Measurements from ENCODE around the gene ADGRV1.

Gene ADGRV1

GRCh38 chr5:91118796-91119195, 560.2 kb downstream of the ADGRV1 start:
- no peaks in the 10 kb centered on the region for H3K9me3 ChIP-seq (ENCODE audit: insufficient read depth, low read depth, low read length)
- no peak overlapping the region for H3K9ac ChIP-seq (ENCODE audit: low read length)
- no peak overlapping the region for H3K27ac ChIP-seq (ENCODE audit: low read depth, low read length)
- H4K12ac ChIP-seq (ENCODE audit: low read depth, low read length): no peak overlapping the region
- H3K36me3 ChIP-seq (ENCODE audit: control insufficient read depth in 1 of 2, insufficient read depth in 2 of 2, low read length in 2 of 2): no peaks in the 10 kb centered on the region
- no peaks in the 10 kb centered on the region for H3K27me3 ChIP-seq (ENCODE audit: insufficient read depth, low read length)
- H2AK5ac ChIP-seq (ENCODE audit: low read length): no peak overlapping the region
- H3K4ac ChIP-seq (ENCODE audit: low read depth, low read length): no peak overlapping the region
- no peak overlapping the region for H3K14ac ChIP-seq (ENCODE audit: low read length)
- H2BK12ac ChIP-seq (ENCODE audit: low read length): no peak overlapping the region
- H3K4me1 ChIP-seq (ENCODE audit: control insufficient read depth in 1 of 2, insufficient read depth in 2 of 2, low read length in 2 of 2): peaks cover 2 to 5% of the 10 kb centered on the region in 2 experiments
- H3K79me1 ChIP-seq (ENCODE audit: low read length): no peaks in the 10 kb centered on the region
- no peak overlapping the region for H3K23ac ChIP-seq (ENCODE audit: low read length)
- H3K18ac ChIP-seq (ENCODE audit: low read length): no peak overlapping the region
- no peak overlapping the region for H4K91ac ChIP-seq (ENCODE audit: low read depth, low read length)
- H2AFZ ChIP-seq (ENCODE audit: insufficient read depth, low read length, poor library complexity): no peak overlapping the region
- no peaks in the 10 kb centered on the region for H3K79me2 ChIP-seq (ENCODE audit: control insufficient read depth, insufficient read depth, low read length, poor library complexity)
- H4K8ac ChIP-seq (ENCODE audit: low read depth, low read length): no peak overlapping the region
- no peak overlapping the region for H2BK5ac ChIP-seq (ENCODE audit: low read depth, low read length, poor library complexity)
- H3K4me3 ChIP-seq (ENCODE audit: low read depth, low read length): no peak overlapping the region
- no peak overlapping the region for H2BK120ac ChIP-seq (ENCODE audit: insufficient read depth, low read length, poor library complexity)
- peak in 1 of 2 donors; percentile 72 for DNase-seq
- no peak overlapping the region for H3K4me2 ChIP-seq (ENCODE audit: low read length)

GRCh38 chr5:91119217-91119616, 560.6 kb downstream of the ADGRV1 start:
- peak; percentile 83 to 92 for DNase-seq
- Histone ChIP-seq H4K91ac (ENCODE audit: low read depth, low read length) (peak overlapping the region; percentile 4), H3K27me3 (ENCODE audit: insufficient read depth, low read length) (no peaks in the 10 kb centered on the region), H3K79me1 (ENCODE audit: low read length) (no peaks in the 10 kb centered on the region), H3K23ac (ENCODE audit: low read length) (no peak overlapping the region), H3K4me1 (ENCODE audit: control insufficient read depth in 1 of 2, insufficient read depth in 2 of 2, low read length in 2 of 2) (peaks cover 2 to 5% of the 10 kb centered on the region in 2 experiments), H2BK120ac (ENCODE audit: insufficient read depth, low read length, poor library complexity) (no peak overlapping the region), H3K18ac (ENCODE audit: low read length) (peak overlapping the region; percentile 1), H4K8ac (ENCODE audit: low read depth, low read length) (no peak overlapping the region), H2AFZ (ENCODE audit: insufficient read depth, low read length, poor library complexity) (no peak overlapping the region), H3K79me2 (ENCODE audit: control insufficient read depth, insufficient read depth, low read length, poor library complexity) (no peaks in the 10 kb centered on the region), H4K12ac (ENCODE audit: low read depth, low read length) (no peak overlapping the region), H3K4ac (ENCODE audit: low read depth, low read length) (no peak overlapping the region), H3K36me3 (ENCODE audit: control insufficient read depth in 1 of 2, insufficient read depth in 2 of 2, low read length in 2 of 2) (no peaks in the 10 kb centered on the region), H3K9ac (ENCODE audit: low read length) (no peak overlapping the region), H3K9me3 (ENCODE audit: insufficient read depth, low read depth, low read length) (no peaks in the 10 kb centered on the region), H3K14ac (ENCODE audit: low read length) (no peak overlapping the region), H2AK5ac (ENCODE audit: low read length) (no peak overlapping the region), H2BK12ac (ENCODE audit: low read length) (peak overlapping the region; percentile 23), H3K4me3 (ENCODE audit: low read depth, low read length) (no peak overlapping the region), H3K4me2 (ENCODE audit: low read length) (no peak overlapping the region), H3K27ac (ENCODE audit: low read depth, low read length) (no peak overlapping the region), H2BK5ac (ENCODE audit: low read depth, low read length, poor library complexity) (no peak overlapping the region)
- WGBS (ENCODE audit: extremely low coverage, insufficient coverage, insufficient read length): no CpG with 5 or more reads among the region's 4 CpGs

GRCh38 chr5:91119981-91120850, 561.6 kb downstream of the ADGRV1 start:
- Histone ChIP-seq H3K27ac (ENCODE audit: low read depth, low read length) (no peak overlapping the region), H3K27me3 (ENCODE audit: insufficient read depth, low read length) (no peaks in the 10 kb centered on the region), H3K18ac (ENCODE audit: low read length) (no peak overlapping the region), H3K79me1 (ENCODE audit: low read length) (no peaks in the 10 kb centered on the region), H2BK12ac (ENCODE audit: low read length) (peak overlapping the region; percentile 32), H2BK5ac (ENCODE audit: low read depth, low read length, poor library complexity) (no peak overlapping the region), H3K14ac (ENCODE audit: low read length) (no peak overlapping the region), H2AFZ (ENCODE audit: insufficient read depth, low read length, poor library complexity) (peak overlapping the region; percentile 10), H3K4ac (ENCODE audit: low read depth, low read length) (no peak overlapping the region), H4K8ac (ENCODE audit: low read depth, low read length) (peak overlapping the region; percentile 6), H3K36me3 (ENCODE audit: control insufficient read depth in 1 of 2, insufficient read depth in 2 of 2, low read length in 2 of 2) (no peaks in the 10 kb centered on the region), H4K12ac (ENCODE audit: low read depth, low read length) (no peak overlapping the region), H3K4me1 (ENCODE audit: control insufficient read depth in 1 of 2, insufficient read depth in 2 of 2, low read length in 2 of 2) (peaks cover 2 to 5% of the 10 kb centered on the region in 2 experiments), H3K4me3 (ENCODE audit: low read depth, low read length) (no peak overlapping the region), H3K9ac (ENCODE audit: low read length) (no peak overlapping the region), H2AK5ac (ENCODE audit: low read length) (no peak overlapping the region), H2BK120ac (ENCODE audit: insufficient read depth, low read length, poor library complexity) (peak overlapping the region; percentile 8), H3K23ac (ENCODE audit: low read length) (no peak overlapping the region), H3K9me3 (ENCODE audit: insufficient read depth, low read depth, low read length) (no peaks in the 10 kb centered on the region), H3K4me2 (ENCODE audit: low read length) (no peak overlapping the region), H4K91ac (ENCODE audit: low read depth, low read length) (peak overlapping the region; percentile 43), H3K79me2 (ENCODE audit: control insufficient read depth, insufficient read depth, low read length, poor library complexity) (no peaks in the 10 kb centered on the region)
- DNase-seq: peak in 1 of 2 donors; percentile 21
- WGBS (ENCODE audit: extremely low coverage, insufficient coverage, insufficient read length): no CpG with 5 or more reads among the region's 6 CpGs

- no peak overlapping the region for H3K27ac ChIP-seq (ENCODE audit: low read depth, low read length)
- H3K4me1 ChIP-seq (ENCODE audit: control insufficient read depth in 1 of 2, insufficient read depth in 2 of 2, low read length in 2 of 2): peaks cover 2 to 5% of the 10 kb centered on the region in 2 experiments
- no peak overlapping the region for H3K14ac ChIP-seq (ENCODE audit: low read length)
- no peak overlapping the region for H4K12ac ChIP-seq (ENCODE audit: low read depth, low read length)
- H3K79me2 ChIP-seq (ENCODE audit: control insufficient read depth, insufficient read depth, low read length, poor library complexity): no peaks in the 10 kb centered on the region
- no peak overlapping the region for H3K9ac ChIP-seq (ENCODE audit: low read length)
- H3K4me3 ChIP-seq (ENCODE audit: low read depth, low read length): no peak overlapping the region
- no peak overlapping the region for H2AFZ ChIP-seq (ENCODE audit: insufficient read depth, low read length, poor library complexity)
- H3K23ac ChIP-seq (ENCODE audit: low read length): no peak overlapping the region
- no peak overlapping the region for H2BK120ac ChIP-seq (ENCODE audit: insufficient read depth, low read length, poor library complexity)
- no peak overlapping the region for H4K91ac ChIP-seq (ENCODE audit: low read depth, low read length)
- no peaks in the 10 kb centered on the region for H3K27me3 ChIP-seq (ENCODE audit: insufficient read depth, low read length)
- H3K18ac ChIP-seq (ENCODE audit: low read length): no peak overlapping the region
- H2AK5ac ChIP-seq (ENCODE audit: low read length): no peak overlapping the region
- no peaks in the 10 kb centered on the region for H3K9me3 ChIP-seq (ENCODE audit: insufficient read depth, low read depth, low read length)
- WGBS (ENCODE audit: extremely low coverage, insufficient coverage, insufficient read length): no CpG with 5 or more reads among the region's 7 CpGs
- H2BK12ac ChIP-seq (ENCODE audit: low read length): no peak overlapping the region
- no peaks in the 10 kb centered on the region for H3K36me3 ChIP-seq (ENCODE audit: control insufficient read depth in 1 of 2, insufficient read depth in 2 of 2, low read length in 2 of 2)
- no peak for DNase-seq
- no peak overlapping the region for H3K4ac ChIP-seq (ENCODE audit: low read depth, low read length)
- H3K79me1 ChIP-seq (ENCODE audit: low read length): no peaks in the 10 kb centered on the region
- H3K4me2 ChIP-seq (ENCODE audit: low read length): no peak overlapping the region
- H2BK5ac ChIP-seq (ENCODE audit: low read depth, low read length, poor library complexity): no peak overlapping the region
- no peak overlapping the region for H4K8ac ChIP-seq (ENCODE audit: low read depth, low read length)
Measured at GRCh38 chr5:91121347-91121993, 562.9 kb downstream of the ADGRV1 start.

Measured in trophoblast cell (in vitro differentiated cells and primary cell).